ENCODE measurements around the gene ZNF436. TPM values are rescaled to one million over a fixed set of nuclear protein-coding genes. Genes with fewer than 3 reads are reported as not detected.
A peak's percentile ranks its signal among the peaks of the same experiment; 100 is the strongest.

Gene ZNF436
- total RNA-seq, 2 experiments from 2014 or later, result 3.7 to 4.0 TPM

GRCh38 chr1:23405946-23406345 is 36.3 kb upstream of the ZNF436 start:
- ChIA-PET POLR2A (no interaction called here), CTCF (no interaction called here)
- no peak for TF ChIP-seq CTCF (IDR thresholded peaks at IDR 0.05)
- Mint-ChIP-seq H3K27me3 (no peaks in the 10 kb centered on the region), H3K4me1 (ENCODE audit: low read depth) (peaks cover 10% of the 10 kb centered on the region), H3K36me3 (ENCODE audit: low read depth) (peaks cover 23% of the 10 kb centered on the region), H3K4me3 (no peak overlapping the region), H3K9me3 (no peaks in the 10 kb centered on the region), H3K27ac (no peak overlapping the region)
- intact Hi-C loops (cut with DNase I, micrococcal nuclease), result loop anchor here in 1 of 2 experiments (2.0 kb wide), 2 partner anchors 61 to 189 kb away; partner anchors contain the start of genes HNRNPR and HTR1D
- no peak overlapping the region for H3K27ac ChIP-seq (ENCODE audit: low read depth in 1 of 2, low read length in 2 of 2)
- no peaks in the 10 kb centered on the region for H3K9me3 ChIP-seq (ENCODE audit: control insufficient read depth in 1 of 2, insufficient read depth in 1 of 2, low read length in 2 of 2)
- DNase-seq (no peak), ATAC-seq (ENCODE audit: poor library complexity) (no peak)
- H3K4me1 ChIP-seq (ENCODE audit: insufficient read depth, low read length), result peaks cover 12% of the 10 kb centered on the region
- peaks cover 10% of the 10 kb centered on the region for H3K36me3 ChIP-seq (ENCODE audit: insufficient read depth, low read length)
- H3K27me3 ChIP-seq (ENCODE audit: control insufficient read depth in 1 of 2, insufficient read depth in 2 of 2, low read length in 2 of 2), result no peaks in the 10 kb centered on the region
- H3K4me3 ChIP-seq (ENCODE audit: low read length), result no peak overlapping the region

GRCh38 chr1:23403735-23404486 is 34.3 kb upstream of the ZNF436 start:
- no peak overlapping the region for H3K27ac Mint-ChIP-seq
- peaks cover 25% of the 10 kb centered on the region for H3K36me3 Mint-ChIP-seq (ENCODE audit: low read depth)
- intact Hi-C loops (cut with DNase I, micrococcal nuclease), result loop anchor here (2.0 to 5.0 kb wide), 6 partner anchors 59 to 307 kb away; partner anchors contain the start of genes HNRNPR (in 2 of the 2) and HTR1D (in 2 of the 2)
- Histone ChIP-seq H3K4me3 (ENCODE audit: low read length) (no peak overlapping the region), H3K36me3 (ENCODE audit: insufficient read depth, low read length) (peaks cover 10% of the 10 kb centered on the region), H3K4me1 (ENCODE audit: insufficient read depth, low read length) (peaks cover 12% of the 10 kb centered on the region), H3K27ac (ENCODE audit: low read depth in 1 of 2, low read length in 2 of 2) (no peak overlapping the region), H3K27me3 (ENCODE audit: control insufficient read depth in 1 of 2, insufficient read depth in 2 of 2, low read length in 2 of 2) (no peaks in the 10 kb centered on the region), H3K9me3 (ENCODE audit: control insufficient read depth in 1 of 2, insufficient read depth in 1 of 2, low read length in 2 of 2) (no peaks in the 10 kb centered on the region)
- ATAC-seq (ENCODE audit: poor library complexity) (peak; percentile 98), DNase-seq (peak; percentile 70 to 88 (median 78))
- ChIA-PET POLR2A (interaction anchor here (1.4 to 2.0 kb wide), 3 partner anchors 19 to 59 kb away, joined by 4 to 10 read pairs (median 6); partner anchors contain the start of gene HNRNPR), CTCF (interaction anchor here (0.6 to 1.8 kb wide), 9 partner anchors 9 to 96 kb away, joined by 3 to 6 read pairs (median 4); partner anchors contain the start of gene HNRNPR)
- TF ChIP-seq CTCF (IDR thresholded peaks at IDR 0.05), result peak; percentile 96
- H3K27me3 Mint-ChIP-seq, result no peaks in the 10 kb centered on the region
- peaks cover 10% of the 10 kb centered on the region for H3K4me1 Mint-ChIP-seq (ENCODE audit: low read depth)
- H3K4me3 Mint-ChIP-seq, result no peak overlapping the region
- H3K9me3 Mint-ChIP-seq, result no peaks in the 10 kb centered on the region

- H3K27ac ChIP-seq (ENCODE audit: low read depth in 1 of 2, low read length in 2 of 2), result no peak overlapping the region
- CTCF ChIA-PET, result interaction anchor here (0.6 to 1.8 kb wide), 9 partner anchors 9 to 363 kb away, joined by 3 to 6 read pairs (median 4); partner anchors contain the start of gene HNRNPR
- POLR2A ChIA-PET, result interaction anchor here (1.4 to 2.0 kb wide), 3 partner anchors 19 to 59 kb away, joined by 4 to 10 read pairs (median 6); partner anchors contain the start of gene HNRNPR
- no peaks in the 10 kb centered on the region for H3K9me3 ChIP-seq (ENCODE audit: control insufficient read depth in 1 of 2, insufficient read depth in 1 of 2, low read length in 2 of 2)
- peaks cover 12% of the 10 kb centered on the region for H3K4me1 ChIP-seq (ENCODE audit: insufficient read depth, low read length)
- intact Hi-C loops (cut with DNase I, micrococcal nuclease), result loop anchor here (5.0 kb wide), 4 partner anchors 61 to 306 kb away; partner anchors contain the start of genes HNRNPR (in 1 of the 2) and HTR1D (in 1 of the 2)
- H3K9me3 Mint-ChIP-seq, result no peaks in the 10 kb centered on the region
- TF ChIP-seq CTCF (IDR thresholded peaks at IDR 0.05), result no peak
- peaks cover 5% of the 10 kb centered on the region for H3K36me3 ChIP-seq (ENCODE audit: insufficient read depth, low read length)
- no peaks in the 10 kb centered on the region for H3K27me3 Mint-ChIP-seq
- ATAC-seq (ENCODE audit: poor library complexity) (no peak), DNase-seq (no peak)
- no peak overlapping the region for H3K4me3 Mint-ChIP-seq
- H3K4me1 Mint-ChIP-seq (ENCODE audit: low read depth), result peaks cover 10% of the 10 kb centered on the region
- H3K4me3 ChIP-seq (ENCODE audit: low read length), result no peak overlapping the region
- H3K27ac Mint-ChIP-seq, result no peak overlapping the region
- H3K27me3 ChIP-seq (ENCODE audit: control insufficient read depth in 1 of 2, insufficient read depth in 2 of 2, low read length in 2 of 2), result no peaks in the 10 kb centered on the region
- H3K36me3 Mint-ChIP-seq (ENCODE audit: low read depth), result peaks cover 26% of the 10 kb centered on the region
Observed at GRCh38 chr1:23403355-23403734, 33.7 kb upstream of the ZNF436 start.

Data from CD4-positive, alpha-beta T cell (primary cell).